Loucy (cell line): ENCODE results near the gene TEX9.

ENCODE experiments used
- H2AFZ ChIP-seq: fragments of 200-600 bp; sonication (generic); 2 replicates; pipeline ENCODE4 v1.6.0; 2016; ENCODE audit warnings: antibody characterized with exemption, mild to moderate bottlenecking, low read length, moderate library complexity
- H3F3A ChIP-seq: fragments of 200-600 bp; 2 replicates; pipeline ENCODE4 v1.6.0; 2016; ENCODE audit warnings: antibody characterized with exemption, low read depth, mild to moderate bottlenecking
- H3K27me3 ChIP-seq: fragments of 200-600 bp; sonication (generic); 2 replicates; pipeline ENCODE4 v1.6.1; 2014; ENCODE audit warnings: low read length, mild to moderate bottlenecking; ENCODE audit not compliant: insufficient read depth, poor library complexity, severe bottlenecking
- H3K36me3 ChIP-seq: fragments of 200-600 bp; sonication (generic); 2 replicates; pipeline ENCODE4 v1.6.1; 2016; ENCODE audit warnings: low read length; ENCODE audit not compliant: insufficient read depth
- H3K4me1 ChIP-seq: fragments of 200-600 bp; sonication (generic); 2 replicates; pipeline ENCODE4 v1.5.1; 2014; ENCODE audit warnings: low read length, mild to moderate bottlenecking; ENCODE audit not compliant: insufficient read depth, poor library complexity, severe bottlenecking
- H3K4me2 ChIP-seq: fragments of 200-600 bp; sonication (generic); 2 replicates; pipeline ENCODE4 v1.6.0; 2014; ENCODE audit warnings: antibody characterized with exemption, low read length, low read depth, mild to moderate bottlenecking; ENCODE audit not compliant: poor library complexity, severe bottlenecking
- H3K4me3 ChIP-seq: fragments of 200-600 bp; sonication (generic); 2 replicates; pipeline ENCODE4 v1.5.1; 2014; ENCODE audit warnings: low read length, mild to moderate bottlenecking, mixed read lengths; ENCODE audit not compliant: poor library complexity, severe bottlenecking
- H3K79me2 ChIP-seq: fragments of 200-600 bp; sonication (generic); 2 replicates; pipeline ENCODE4 v1.6.1; 2014; ENCODE audit warnings: low read length; ENCODE audit not compliant: insufficient read depth
- H3K9ac ChIP-seq: fragments of 200-600 bp; sonication (generic); 2 replicates; pipeline ENCODE4 v1.6.0; 2014; ENCODE audit warnings: mild to moderate bottlenecking, low read depth, low read length, moderate library complexity; ENCODE audit not compliant: poor library complexity, severe bottlenecking
- H3K9me2 ChIP-seq: fragments of 200-600 bp; sonication (generic); replicated peaks from 2 replicates; pipeline ENCODE4 v1.6.1; 2016; ENCODE audit warnings: low read depth, low read length, mixed read lengths
- H3K9me3 ChIP-seq: fragments of 200-600 bp; sonication (generic); 2 replicates; pipeline ENCODE4 v1.6.1; 2014; ENCODE audit warnings: mild to moderate bottlenecking, antibody characterized with exemption, low read length, low read depth; ENCODE audit not compliant: insufficient read depth
- H4K20me1 ChIP-seq: fragments of 200-600 bp; sonication (generic); 2 replicates; pipeline ENCODE4 v1.6.0; 2014; ENCODE audit warnings: antibody characterized with exemption, low read length, mild to moderate bottlenecking; ENCODE audit not compliant: insufficient read depth, poor library complexity, severe bottlenecking
- CTCF ChIP-seq: fragments of 200-600 bp; sonication (generic); conservative IDR thresholded peaks from 2 replicates; pipeline ENCODE4 v1.5.1; 2014; ENCODE audit warnings: mild to moderate bottlenecking, antibody characterized with exemption, low read length
- EZH2phosphoT487 ChIP-seq: fragments of 200-600 bp; IDR thresholded peaks from 2 replicates; pipeline ENCODE4 v1.6.1; 2018; ENCODE audit warnings: antibody characterized with exemption, mild to moderate bottlenecking, moderate library complexity, borderline replicate concordance

The TEX9 gene

GRCh38 chr15:56440214-56440770, 75.1 kb downstream of the TEX9 start:
- no peak overlapping the region for H3K9ac ChIP-seq
- no peak for TF ChIP-seq CTCF
- TF ChIP-seq EZH2phosphoT487, result no peak
- H2AFZ ChIP-seq, result no peak overlapping the region
- no peaks in the 10 kb centered on the region for H3K79me2 ChIP-seq
- H4K20me1 ChIP-seq, result no peaks in the 10 kb centered on the region
- no peaks in the 10 kb centered on the region for H3K9me3 ChIP-seq
- no peaks in the 10 kb centered on the region for H3K9me2 ChIP-seq
- peaks cover 6% of the 10 kb centered on the region; the same call in 1 of the 2 replicates for H3K36me3 ChIP-seq
- no peaks in the 10 kb centered on the region for H3K4me1 ChIP-seq
- no peak overlapping the region for H3K4me3 ChIP-seq
- no peaks in the 10 kb centered on the region for H3K27me3 ChIP-seq
- H3F3A ChIP-seq, result 0 out of 2 replicates have a peak, but pooled peaks cover 5% of the 10 kb centered on the region
- no peak overlapping the region for H3K4me2 ChIP-seq

- peaks cover 5% of the 10 kb centered on the region; the same call in 1 of the 2 replicates for H3K36me3 ChIP-seq
- H3K9me3 ChIP-seq, result no peaks in the 10 kb centered on the region
- H3K27me3 ChIP-seq, result no peaks in the 10 kb centered on the region
- H3K9me2 ChIP-seq, result no peaks in the 10 kb centered on the region
- TF ChIP-seq EZH2phosphoT487 (no peak), CTCF (no peak)
- no peaks in the 10 kb centered on the region for H3K4me1 ChIP-seq
- no peaks in the 10 kb centered on the region for H4K20me1 ChIP-seq
- no peak overlapping the region for H2AFZ ChIP-seq
- no peaks in the 10 kb centered on the region for H3K79me2 ChIP-seq
- 0 out of 2 replicates have a peak, but pooled peaks cover 5% of the 10 kb centered on the region for H3F3A ChIP-seq
- H3K4me3 ChIP-seq, result no peak overlapping the region
- no peak overlapping the region for H3K4me2 ChIP-seq
- no peak overlapping the region for H3K9ac ChIP-seq
These were observed 77.1 kb downstream of the TEX9 start for GRCh38 chr15:56442354-56442753.

GRCh38 chr15:56445746-56446145, 80.5 kb downstream of the TEX9 start:
- Histone ChIP-seq H3F3A (no peaks in the 10 kb centered on the region), H3K9ac (no peak overlapping the region), H3K4me3 (no peak overlapping the region), H3K4me2 (no peak overlapping the region), H3K79me2 (no peaks in the 10 kb centered on the region), H4K20me1 (no peaks in the 10 kb centered on the region), H3K9me2 (no peaks in the 10 kb centered on the region), H3K4me1 (no peaks in the 10 kb centered on the region), H3K9me3 (no peaks in the 10 kb centered on the region), H2AFZ (no peak overlapping the region), H3K27me3 (no peaks in the 10 kb centered on the region), H3K36me3 (peaks cover 5% of the 10 kb centered on the region; the same call in 1 of the 2 replicates)
- TF ChIP-seq CTCF (no peak), EZH2phosphoT487 (no peak)
